Measurements from ENCODE around the gene FAM209A.
"Not testable (repeated sequence)": the region's sequence is repeated elsewhere in the genome, so short reads cannot be mapped to it uniquely, and the experiment has no call there.

The FAM209A gene

DNA sequence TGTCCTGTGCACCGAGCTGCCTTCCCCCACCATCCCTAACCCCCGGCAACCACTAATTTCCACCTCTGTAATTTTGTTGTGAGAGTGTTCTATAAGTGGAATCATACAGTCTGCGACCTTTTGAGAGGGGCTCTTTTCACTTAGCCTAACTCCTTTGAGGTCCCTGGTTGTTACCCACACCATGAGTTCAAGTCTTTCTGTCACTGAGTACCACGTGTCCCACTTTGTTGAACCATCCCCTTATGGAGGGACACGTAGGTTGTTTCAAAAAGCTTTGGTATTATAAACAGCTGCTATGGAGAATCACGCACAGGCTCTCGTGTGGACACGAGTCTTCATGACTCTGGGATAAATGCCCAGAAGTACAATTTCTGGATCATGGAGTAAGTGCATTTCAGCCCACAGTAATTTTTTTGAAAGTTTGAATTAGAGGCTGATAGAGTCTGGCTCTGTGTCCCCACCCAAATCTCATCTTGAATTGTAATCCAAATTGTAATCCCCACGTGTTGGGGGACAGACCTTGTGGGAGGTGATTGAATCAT lies 18.0 kb downstream of the FAM209A start:
- no peak for DNase-seq

DNA sequence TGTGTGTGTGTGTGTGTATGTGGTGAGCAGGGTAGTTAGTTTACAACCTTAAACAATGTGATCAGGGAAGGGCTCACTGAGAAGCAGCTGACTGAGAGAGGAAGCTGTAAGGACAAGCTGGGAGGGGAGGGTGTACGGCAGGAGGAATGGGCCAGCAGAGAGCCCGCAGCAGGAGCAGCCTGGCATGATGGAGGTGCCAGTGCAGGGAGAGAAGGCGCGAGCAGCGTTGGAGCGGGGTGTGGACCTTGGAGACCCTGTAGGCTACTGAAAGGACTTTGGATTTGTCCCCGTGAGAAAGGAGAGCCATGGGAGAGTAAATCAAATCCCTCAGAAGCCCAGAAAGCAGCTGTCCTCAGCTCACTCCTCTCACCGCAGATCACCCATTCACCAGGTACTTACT lies 27.0 kb downstream of the FAM209A start:
- DNase-seq, result no peak

- no peak for DNase-seq
Observed at GRCh38 chr20:56552911-56553629, 28.5 kb downstream of the FAM209A start.

- no peak for DNase-seq
Observed at GRCh38 chr20:56554869-56555268, 30.3 kb downstream of the FAM209A start.

GRCh38 chr20:56558968-56559367 lies 34.4 kb downstream of the FAM209A start:
- DNase-seq, result no peak

DNA sequence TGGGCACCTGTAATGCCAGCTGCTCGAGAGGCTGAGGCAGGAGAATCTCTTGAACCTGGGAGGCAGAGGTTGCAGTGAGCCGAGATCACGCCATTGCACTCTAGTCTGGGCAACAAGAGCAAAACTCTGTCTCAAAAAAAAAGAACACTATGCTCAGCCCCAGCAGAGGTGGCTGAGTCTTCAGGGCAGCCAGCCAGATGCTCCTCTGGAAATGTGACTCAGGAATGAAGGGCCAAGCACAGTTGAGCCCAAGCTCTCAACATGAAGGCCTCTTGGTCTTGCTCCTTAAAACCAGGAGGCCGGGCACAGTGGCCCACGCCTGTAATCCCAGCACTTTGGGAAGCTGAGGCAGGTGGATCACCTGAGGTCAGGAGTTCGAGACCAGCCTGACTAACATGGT lies 40.0 kb downstream of the FAM209A start:
- DNase-seq, result not testable (repeated sequence)

DNA sequence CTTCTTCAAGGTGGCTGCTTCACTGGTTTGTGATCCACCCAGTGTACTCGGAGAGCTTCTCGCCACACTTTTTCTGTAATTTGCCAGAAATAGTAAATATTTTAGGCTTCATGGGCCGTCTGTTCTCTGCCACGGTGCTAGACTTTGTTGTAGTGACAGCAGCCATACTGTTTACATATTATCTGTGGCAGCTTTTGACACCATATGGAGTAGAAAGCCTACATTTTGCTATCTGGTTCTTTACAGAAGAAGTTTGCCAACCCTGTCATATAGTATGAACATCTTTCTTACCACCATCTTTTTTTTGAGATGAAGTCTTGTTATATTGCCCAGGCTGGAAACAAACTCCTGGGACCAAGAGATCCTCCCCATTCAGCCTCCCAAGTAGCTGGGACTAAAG lies 41.0 kb downstream of the FAM209A start:
- no peak for DNase-seq

DNA sequence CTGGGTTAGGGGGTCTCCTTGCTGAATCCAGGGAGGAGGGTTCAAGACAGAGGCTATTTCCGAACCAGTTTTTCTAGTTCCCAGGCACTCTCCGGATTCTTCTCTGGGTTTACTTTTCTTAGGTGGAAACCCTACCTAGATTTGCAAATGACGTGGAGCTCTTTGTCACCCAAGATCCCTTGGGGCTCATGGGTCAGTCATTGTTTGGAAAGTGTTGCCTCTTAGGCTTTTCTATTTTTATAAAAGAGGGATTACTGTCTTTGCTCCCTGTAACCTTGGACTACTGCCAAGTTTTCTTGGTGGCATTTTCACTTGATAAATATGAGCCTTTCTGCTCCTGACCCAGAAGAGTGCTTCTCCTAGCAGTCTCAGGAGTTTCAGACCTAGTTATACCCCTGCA lies 42.1 kb downstream of the FAM209A start:
- no peak for DNase-seq

GRCh38 chr20:56570832-56571231 lies 46.3 kb downstream of the FAM209A start:
- no peak for DNase-seq

- DNase-seq, result no peak
Observed at GRCh38 chr20:56572172-56572571, 47.6 kb downstream of the FAM209A start.

DNA sequence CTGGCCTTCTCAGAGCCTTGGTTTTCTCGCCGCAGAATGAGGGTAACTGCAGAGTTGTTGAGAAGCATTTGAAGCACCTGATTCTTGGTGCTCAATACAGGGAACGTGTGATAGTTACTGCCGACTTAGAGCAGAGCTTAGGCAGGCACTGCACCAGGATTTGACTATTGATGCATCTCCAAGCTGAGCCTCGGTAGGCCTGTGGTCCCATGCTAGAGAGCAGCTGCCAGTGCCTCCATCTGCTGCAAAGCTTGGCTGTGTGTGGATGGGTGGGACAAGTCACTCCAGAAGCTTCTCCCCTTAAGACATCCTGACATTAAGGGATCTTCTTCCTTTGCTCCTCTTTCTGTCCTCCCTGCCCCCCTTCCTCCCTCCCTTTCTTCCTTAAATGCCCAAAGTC lies 49.4 kb downstream of the FAM209A start:
- DNase-seq, result no peak

DNA sequence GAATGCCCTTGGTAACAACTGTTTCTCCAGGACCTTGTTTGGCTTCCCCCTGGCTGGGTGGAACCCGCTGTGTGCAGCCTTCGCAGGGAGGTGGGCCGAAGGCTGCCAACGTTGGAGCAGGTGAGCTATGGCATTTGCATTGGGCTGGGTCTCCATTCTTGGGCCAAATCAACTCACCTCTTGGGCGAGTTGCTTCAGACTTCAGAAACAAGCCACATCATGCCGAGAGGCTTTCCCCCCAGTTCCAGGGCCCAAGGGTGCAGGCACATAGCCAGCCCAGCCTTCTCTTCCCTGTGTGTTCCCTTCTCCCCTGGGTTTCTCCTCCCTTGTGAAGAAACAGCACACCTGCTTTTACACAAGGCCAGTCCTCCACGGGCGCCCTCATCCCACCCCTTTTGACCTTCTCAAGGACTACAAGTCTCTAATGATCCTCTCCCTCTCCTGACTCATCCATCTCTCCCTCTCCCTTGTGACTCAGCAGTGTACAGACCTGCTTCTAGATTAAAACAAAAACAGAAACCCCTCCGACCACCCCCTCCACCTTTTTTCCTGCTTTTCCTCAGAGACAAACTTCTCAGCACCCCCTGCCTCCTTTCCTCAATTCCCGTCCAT lies 50.1 kb downstream of the FAM209A start:
- no peak for DNase-seq

DNA sequence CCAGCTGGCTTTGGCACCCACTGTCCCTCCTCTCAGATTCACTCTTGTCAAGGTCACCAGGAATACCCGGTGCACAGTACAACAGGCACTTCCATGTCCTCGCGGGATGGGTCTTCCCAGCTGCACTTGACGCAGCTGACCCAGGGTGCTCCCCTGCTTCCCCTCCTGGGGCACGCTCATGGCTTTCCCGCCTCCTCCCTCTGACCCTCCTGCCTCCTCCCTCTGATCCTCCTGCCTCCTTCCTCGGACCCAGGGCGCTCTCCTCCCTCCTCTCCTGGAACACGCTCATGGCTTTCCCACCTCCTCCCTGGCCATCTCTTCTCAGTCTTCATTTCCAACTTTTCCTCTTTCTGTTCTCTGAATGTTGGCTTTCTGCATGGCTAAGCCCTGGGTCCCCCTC lies 50.6 kb downstream of the FAM209A start:
- DNase-seq, result no peak
